Progenitor cell of endocrine pancreas (in vitro differentiated cells): ENCODE data around the gene ATXN10. TPM values are rescaled to one million over a fixed set of nuclear protein-coding genes. Genes with fewer than 3 reads are reported as not detected.
"Not testable (repeated sequence)": the region's sequence is repeated elsewhere in the genome, so short reads cannot be mapped to it uniquely, and the experiment has no call there.

Experiments
- DNase-seq: peaks from one replicate; pipeline ENCODE4 v3.0.0; 2021; ENCODE audit warnings: low spot score; ENCODE audit not compliant: unreplicated experiment
- H3K27ac Mint-ChIP-seq: 2 replicates; pipeline ENCODE4 v1.8.0; 2021; ENCODE audit warnings: mild to moderate bottlenecking, moderate library complexity, mixed read lengths
- H3K27me3 Mint-ChIP-seq: 2 replicates; pipeline ENCODE4 v1.8.0; 2021; ENCODE audit warnings: mixed read lengths
- H3K36me3 Mint-ChIP-seq: 2 replicates; pipeline ENCODE4 v1.8.0; 2022; ENCODE audit warnings: mixed read lengths; ENCODE audit not compliant: insufficient read depth
- H3K4me1 Mint-ChIP-seq: 2 replicates; pipeline ENCODE4 v1.8.0; 2021; ENCODE audit warnings: low read depth, mixed read lengths
- H3K4me3 Mint-ChIP-seq: 2 replicates; pipeline ENCODE4 v1.8.0; 2021; ENCODE audit warnings: low read depth, mild to moderate bottlenecking, moderate library complexity, mixed read lengths
- H3K9me3 Mint-ChIP-seq: 2 replicates; pipeline ENCODE4 v1.8.0; 2021; ENCODE audit warnings: low read depth, mixed read lengths
- total RNA-seq: library from RNA; stranded (reverse); gene quantifications from 2 replicates; pipeline ENCODE4 v1.2.1, GENCODE V29; 2021
- TF ChIP-seq, protein P1 (sequence below): fragments of 200-600 bp; sonication (generic); IDR thresholded peaks from one replicate; pipeline ENCODE4 v1.5.0; 2021; ENCODE audit warnings: antibody characterized with exemption, mild to moderate bottlenecking; ENCODE audit not compliant: unreplicated experiment

The ATXN10 gene
- total RNA-seq, 1 donor from 2014 or later: 177 TPM

DNA sequence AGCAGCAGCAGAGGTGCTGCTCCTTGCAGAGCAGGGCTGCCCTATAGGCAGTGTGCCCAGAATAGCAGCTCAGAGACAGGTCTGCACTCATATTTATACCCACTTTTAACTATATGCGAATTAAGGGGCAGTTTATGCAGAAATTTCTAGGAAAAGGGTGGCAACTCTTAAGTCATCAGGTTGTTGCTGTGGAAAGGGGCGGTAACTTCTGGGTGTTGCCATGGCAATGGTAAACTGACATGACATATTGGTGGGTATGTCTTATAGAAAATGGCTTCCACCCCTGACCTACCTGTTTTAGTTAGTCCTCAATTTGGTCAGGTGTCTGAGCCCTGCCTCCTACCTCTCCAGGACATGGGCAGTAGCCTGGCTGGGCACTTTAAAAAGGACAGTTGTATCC, 122.3 kb downstream of the ATXN10 start:
- TF ChIP-seq, protein P1, sequence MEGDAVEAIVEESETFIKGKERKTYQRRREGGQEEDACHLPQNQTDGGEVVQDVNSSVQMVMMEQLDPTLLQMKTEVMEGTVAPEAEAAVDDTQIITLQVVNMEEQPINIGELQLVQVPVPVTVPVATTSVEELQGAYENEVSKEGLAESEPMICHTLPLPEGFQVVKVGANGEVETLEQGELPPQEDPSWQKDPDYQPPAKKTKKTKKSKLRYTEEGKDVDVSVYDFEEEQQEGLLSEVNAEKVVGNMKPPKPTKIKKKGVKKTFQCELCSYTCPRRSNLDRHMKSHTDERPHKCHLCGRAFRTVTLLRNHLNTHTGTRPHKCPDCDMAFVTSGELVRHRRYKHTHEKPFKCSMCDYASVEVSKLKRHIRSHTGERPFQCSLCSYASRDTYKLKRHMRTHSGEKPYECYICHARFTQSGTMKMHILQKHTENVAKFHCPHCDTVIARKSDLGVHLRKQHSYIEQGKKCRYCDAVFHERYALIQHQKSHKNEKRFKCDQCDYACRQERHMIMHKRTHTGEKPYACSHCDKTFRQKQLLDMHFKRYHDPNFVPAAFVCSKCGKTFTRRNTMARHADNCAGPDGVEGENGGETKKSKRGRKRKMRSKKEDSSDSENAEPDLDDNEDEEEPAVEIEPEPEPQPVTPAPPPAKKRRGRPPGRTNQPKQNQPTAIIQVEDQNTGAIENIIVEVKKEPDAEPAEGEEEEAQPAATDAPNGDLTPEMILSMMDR: no peak
- Mint-ChIP-seq H3K27me3 (no peaks in the 10 kb centered on the region), H3K9me3 (peaks cover 33% of the 10 kb centered on the region), H3K27ac (no peak overlapping the region), H3K4me1 (no peaks in the 10 kb centered on the region), H3K4me3 (no peak overlapping the region), H3K36me3 (peaks cover 52% of the 10 kb centered on the region)
- DNase-seq: no peak

DNA sequence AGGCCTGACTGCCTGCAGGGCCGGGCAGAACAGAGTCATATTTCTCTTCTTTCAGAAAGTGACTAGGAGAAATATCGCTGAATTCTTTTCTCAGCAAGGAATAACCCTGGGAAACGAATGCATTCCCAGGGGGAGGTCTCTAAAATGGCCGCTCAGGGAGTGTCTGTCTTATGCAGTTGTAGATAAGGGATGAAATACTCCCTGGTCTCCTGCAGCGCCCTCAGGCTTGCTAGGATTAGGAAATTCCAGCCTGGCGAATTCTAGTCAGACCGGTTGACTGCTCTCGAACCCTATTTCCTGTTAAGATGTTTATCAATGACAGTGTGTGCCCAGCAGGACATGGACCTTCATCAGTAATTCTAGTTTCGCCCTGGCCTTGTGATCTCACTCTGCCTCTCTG, 124.4 kb downstream of the ATXN10 start:
- peaks cover 61% of the 10 kb centered on the region for H3K36me3 Mint-ChIP-seq
- not testable (repeated sequence) for H3K27me3 Mint-ChIP-seq, DNase-seq, H3K4me3 Mint-ChIP-seq, H3K4me1 Mint-ChIP-seq, H3K27ac Mint-ChIP-seq
- H3K9me3 Mint-ChIP-seq: peaks cover 33% of the 10 kb centered on the region

DNA sequence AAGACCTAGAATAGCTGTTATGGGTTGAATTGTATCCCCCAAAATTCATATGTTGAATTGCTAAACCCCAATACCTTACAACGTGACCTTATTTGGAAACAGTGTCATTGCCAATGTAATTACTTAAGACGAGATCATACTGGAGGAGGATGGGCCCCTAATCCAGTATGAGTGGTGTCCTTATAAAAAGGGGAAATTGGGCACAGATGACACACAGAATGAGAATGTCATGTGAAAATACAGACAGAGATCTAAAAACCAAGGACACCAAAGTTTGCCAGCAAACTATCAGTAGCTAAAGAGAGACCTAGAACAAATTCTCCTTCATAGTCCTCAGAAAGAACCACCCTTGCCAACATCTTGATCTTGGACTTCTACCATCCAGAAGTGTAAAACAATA, 127.7 kb downstream of the ATXN10 start:
- Mint-ChIP-seq H3K27ac (no peak overlapping the region), H3K9me3 (peaks cover 28% of the 10 kb centered on the region), H3K4me3 (no peak overlapping the region), H3K36me3 (peaks cover 59% of the 10 kb centered on the region), H3K4me1 (peaks cover 2% of the 10 kb centered on the region), H3K27me3 (no peaks in the 10 kb centered on the region)
- DNase-seq: no peak
- TF ChIP-seq, protein P1: no peak

DNA sequence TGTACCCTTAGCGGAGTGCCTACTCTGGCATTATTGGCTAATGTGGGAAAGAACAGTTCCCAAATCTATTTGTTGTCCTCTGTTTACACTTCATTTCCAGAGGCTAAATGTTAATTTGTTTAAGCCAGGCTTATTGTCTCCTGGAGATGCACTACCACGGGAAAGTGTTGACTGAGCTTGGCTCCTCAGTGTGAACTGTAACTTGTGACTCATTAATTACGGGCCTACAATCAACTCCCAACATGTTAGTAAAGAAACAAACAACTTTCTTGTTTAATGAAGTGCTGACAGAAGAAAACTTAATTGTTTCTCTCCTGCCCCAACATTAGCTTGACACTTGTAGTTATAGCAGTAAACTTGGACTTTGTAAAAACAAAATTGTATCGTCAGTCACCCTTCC, 130.4 kb downstream of the ATXN10 start:
- Mint-ChIP-seq H3K36me3 (peaks cover 36% of the 10 kb centered on the region), H3K27ac (no peak overlapping the region), H3K4me3 (no peak overlapping the region), H3K4me1 (peaks cover 2% of the 10 kb centered on the region), H3K9me3 (peaks cover 7% of the 10 kb centered on the region), H3K27me3 (no peaks in the 10 kb centered on the region)
- TF ChIP-seq, protein P1: no peak
- no peak for DNase-seq

DNA sequence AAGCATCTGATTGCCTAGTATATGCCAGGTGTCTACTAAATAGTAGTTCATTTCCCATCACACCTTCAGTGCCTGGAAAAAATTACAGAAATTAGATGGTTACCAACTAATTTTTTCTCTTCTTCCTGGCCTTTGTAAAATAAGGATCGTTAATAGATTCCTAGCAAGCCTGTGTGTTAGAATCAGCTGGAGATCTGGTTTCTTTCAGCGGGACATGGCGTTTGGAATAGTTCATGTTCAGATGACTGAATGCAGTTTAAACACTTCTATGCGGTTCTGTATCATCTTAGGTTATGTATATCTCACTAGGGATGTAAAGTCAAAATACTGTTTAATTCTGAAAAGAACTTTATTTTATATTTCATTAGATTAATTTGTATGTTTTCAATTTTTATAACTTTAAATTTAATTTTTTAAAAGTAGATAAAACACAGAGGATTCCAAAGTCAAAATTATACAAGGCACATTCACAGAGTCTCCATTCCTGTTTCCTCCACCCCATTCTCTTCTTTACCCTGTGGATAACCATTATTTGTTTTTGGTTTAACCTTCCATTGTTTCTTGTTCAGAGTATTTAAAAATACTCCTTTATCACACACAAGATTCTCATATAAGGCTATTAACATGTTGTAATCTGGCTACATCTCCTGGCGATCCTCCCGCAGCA, 132.8 kb downstream of the ATXN10 start:
- TF ChIP-seq, protein P1: no peak
- Mint-ChIP-seq H3K4me1 (peaks cover 7% of the 10 kb centered on the region), H3K27ac (no peak overlapping the region), H3K9me3 (no peaks in the 10 kb centered on the region), H3K4me3 (no peak overlapping the region), H3K27me3 (no peaks in the 10 kb centered on the region), H3K36me3 (peaks cover 21% of the 10 kb centered on the region)
- DNase-seq: no peak

DNA sequence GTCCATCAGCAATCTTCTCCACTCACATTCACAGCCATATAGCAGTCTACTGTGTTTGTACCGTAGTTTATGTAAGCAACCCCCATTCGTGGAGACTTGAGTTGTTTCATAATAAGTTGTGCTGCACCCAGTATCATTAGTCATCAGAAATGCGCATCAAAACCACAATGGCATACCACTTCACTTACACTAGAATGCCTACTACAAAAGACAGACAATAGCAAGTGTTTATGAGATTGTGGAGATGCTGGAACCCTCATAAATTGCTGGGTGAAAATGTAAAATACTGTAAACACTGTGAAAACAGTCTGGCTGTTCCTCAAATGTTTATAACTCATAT, 133.3 kb downstream of the ATXN10 start:
- Mint-ChIP-seq H3K27me3 (no peaks in the 10 kb centered on the region), H3K27ac (no peak overlapping the region), H3K9me3 (no peaks in the 10 kb centered on the region), H3K4me1 (peaks cover 7% of the 10 kb centered on the region), H3K36me3 (peaks cover 21% of the 10 kb centered on the region), H3K4me3 (no peak overlapping the region)
- TF ChIP-seq, protein P1: no peak
- DNase-seq: no peak
